ENCODE results near the gene CDK13.
"Not testable (repeated sequence)": the region's sequence is repeated elsewhere in the genome, so short reads cannot be mapped to it uniquely, and the experiment has no call there.

The CDK13 gene

DNA sequence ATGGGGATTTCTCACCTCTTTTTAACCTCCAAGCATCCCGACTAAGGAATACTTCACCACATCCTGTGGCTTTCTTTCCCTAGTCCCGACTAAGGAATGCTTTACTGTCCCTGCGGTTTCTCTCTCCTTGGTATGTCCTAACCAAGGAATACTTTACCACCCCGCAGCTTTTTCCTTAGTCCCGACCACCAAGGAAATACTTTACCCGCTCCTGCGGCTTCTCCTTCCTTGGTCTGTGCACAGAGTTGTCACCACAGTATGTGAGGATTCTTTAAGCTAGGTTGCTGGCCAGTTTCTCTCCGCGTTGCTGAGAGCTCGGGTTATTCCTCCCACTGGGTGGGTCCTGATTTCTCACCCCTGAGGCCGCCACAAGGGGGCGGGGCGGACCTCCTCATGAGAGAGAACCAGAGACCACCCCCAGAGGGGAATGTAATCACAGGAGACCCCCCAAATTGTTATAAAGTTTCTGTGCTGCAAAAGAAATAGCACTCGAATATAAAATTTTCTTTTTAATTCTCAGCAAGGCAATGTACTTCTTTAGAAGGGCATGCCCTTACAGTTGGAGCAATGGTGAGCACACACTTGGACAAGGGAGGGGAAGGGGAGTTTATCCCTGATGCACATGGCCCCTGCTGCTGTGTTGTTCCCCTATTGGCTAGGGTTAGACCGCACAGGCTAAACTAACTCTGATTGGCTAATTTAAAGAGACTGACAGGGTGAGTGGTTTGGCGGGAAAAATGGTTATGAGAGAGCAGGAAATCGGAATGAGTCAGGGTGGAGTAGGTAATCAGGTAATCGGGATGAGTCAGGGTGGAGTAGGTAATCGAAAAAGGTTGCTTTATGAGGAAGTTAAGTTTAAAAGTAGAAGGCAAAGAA, 197.6 kb downstream of the CDK13 start:
- no peak for DNase-seq (ENCODE audit: low spot score)

DNA sequence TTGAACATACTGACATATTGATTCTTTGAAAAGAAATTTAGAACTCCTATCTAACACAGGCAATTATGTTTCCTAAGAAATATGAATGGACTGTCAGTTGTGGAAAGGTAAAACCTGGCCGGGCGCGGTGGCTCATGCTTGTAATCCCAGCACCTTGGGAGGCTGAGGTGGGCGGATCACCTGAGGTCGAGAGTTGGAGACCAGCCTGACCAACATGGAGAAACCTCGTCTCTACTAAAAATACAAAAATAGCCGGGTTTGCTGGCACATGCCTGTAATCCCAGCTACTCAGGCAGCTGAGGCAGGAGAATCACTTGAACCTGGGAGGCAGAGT, 198.2 kb downstream of the CDK13 start:
- DNase-seq (ENCODE audit: low spot score), result not testable (repeated sequence)

GRCh38 chr7:40148671-40149070, 198.6 kb downstream of the CDK13 start:
- DNase-seq (ENCODE audit: low spot score), result no peak
